ENCODE results near the gene ASCL4. TPM values are rescaled to one million over a fixed set of nuclear protein-coding genes. Genes with fewer than 3 reads are reported as not detected.

ASCL4 gene
- total and polyA plus RNA-seq, 2 of the 8 experiments (the other 6 are each of a cell fraction or from before 2014, with no cell fraction given), result not detected

DNA sequence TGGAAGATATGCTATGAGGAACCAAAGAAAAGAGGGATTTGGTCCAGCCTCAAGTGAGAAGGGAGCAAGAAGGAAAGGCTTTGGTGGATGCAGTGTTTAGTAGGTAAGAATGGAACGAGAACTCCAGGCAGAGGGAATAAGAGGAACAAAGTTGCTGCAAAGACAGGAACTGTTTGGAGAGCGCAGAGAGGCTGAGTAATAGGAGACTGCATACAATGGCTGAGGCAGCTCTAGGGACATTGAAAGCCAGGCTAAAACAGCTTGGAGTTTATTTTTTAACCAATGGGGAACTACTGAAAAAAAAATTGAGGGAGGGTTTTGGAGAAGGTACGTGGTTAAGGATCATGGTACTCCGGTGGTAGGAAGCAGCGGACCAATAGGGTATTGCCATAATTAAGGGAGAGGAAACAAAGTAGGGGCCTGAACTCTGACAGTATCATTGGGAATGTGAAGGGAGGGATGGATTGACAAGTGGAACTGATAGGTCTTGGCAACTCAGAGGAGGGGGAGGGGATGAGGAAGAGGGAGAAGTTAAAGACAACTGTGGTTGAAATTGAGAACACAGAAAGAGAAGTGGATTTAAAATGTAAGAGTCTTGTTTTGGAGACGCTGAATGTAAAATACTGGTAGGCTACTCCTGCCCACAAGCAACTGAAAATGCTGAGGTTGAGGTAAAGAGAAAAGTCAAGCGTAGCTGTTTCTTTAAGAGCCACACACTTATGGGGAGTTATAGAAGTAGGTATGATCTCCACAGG is 4.8 kb downstream of the ASCL4 start:
- Histone ChIP-seq H3K4me1 (replicated peaks in 1 of 4; ENCODE audit: control insufficient read depth in 3 of 4, insufficient read depth in 4 of 4, low read length in 3 of 4) (peaks cover 0 to 3% (median 0%) of the 10 kb centered on the region in 4 experiments; a peak in 2 of 7 replicates), H3K4me3 (ENCODE audit: extremely low read depth in 1 of 4, insufficient read depth in 2 of 4, low read depth in 3 of 4, low read length in 4 of 4) (no peak overlapping the region), H2BK20ac (ENCODE audit: low read length) (no peak overlapping the region), H4K5ac (ENCODE audit: insufficient read length, low read depth, low read length) (no peak overlapping the region), H2BK12ac (ENCODE audit: low read depth, low read length) (no peak overlapping the region), H3K36me3 (ENCODE audit: control insufficient read depth in 2 of 4, insufficient read depth in 4 of 4, low read length in 3 of 4) (no peaks in the 10 kb centered on the region), H3K27me3 (replicated peaks in 1 of 4; ENCODE audit: control insufficient read depth in 3 of 4, extremely low read depth in 1 of 4, insufficient read depth in 3 of 4, low read length in 3 of 4) (peaks cover 19 to 36% (median 34%) of the 10 kb centered on the region in 4 experiments), H3K56ac (replicated peaks; ENCODE audit: insufficient read length, low read depth, low read length) (no peak overlapping the region), H2BK5ac (ENCODE audit: low read depth, low read length) (no peak overlapping the region), H3K79me1 (ENCODE audit: low read depth, low read length) (no peaks in the 10 kb centered on the region), H3K23me2 (ENCODE audit: low read depth, low read length) (peaks cover 5% of the 10 kb centered on the region; the same call in 1 of the 2 replicates), H3K18ac (ENCODE audit: extremely low read depth, low read length) (no peak overlapping the region), H3K27ac (ENCODE audit: low read depth, low read length) (no peak overlapping the region), H2AK5ac (ENCODE audit: low read depth, low read length) (no peak overlapping the region), H3K9me3 (ENCODE audit: insufficient read depth in 2 of 2, low read depth in 1 of 2, low read length in 1 of 2) (no peaks in the 10 kb centered on the region), H2BK15ac (ENCODE audit: low read length) (no peak overlapping the region), H2BK120ac (replicated peaks; ENCODE audit: low read depth, low read length) (no peak overlapping the region), H3K4me2 (ENCODE audit: insufficient read depth in 1 of 2, low read depth in 2 of 2, low read length in 2 of 2) (no peak overlapping the region), H3K9ac (replicated peaks in 1 of 4; ENCODE audit: extremely low read depth in 1 of 4, low read depth in 3 of 4, low read length in 3 of 4) (no peak overlapping the region), H3K4ac (replicated peaks; ENCODE audit: insufficient read length, low read depth, low read length) (no peak overlapping the region), H3K14ac (ENCODE audit: insufficient read length) (no peak overlapping the region), H4K20me1 (replicated peaks in 1 of 2; ENCODE audit: control insufficient read depth in 1 of 2, insufficient read depth in 2 of 2, low read length in 2 of 2) (no peaks in the 10 kb centered on the region), H3K23ac (ENCODE audit: insufficient read length) (no peak overlapping the region), H2AFZ (ENCODE audit: low read length) (no peak overlapping the region), H4K8ac (ENCODE audit: extremely low read depth, insufficient read depth, low read length) (no peak overlapping the region), H4K91ac (replicated peaks; ENCODE audit: insufficient read length, low read length) (no peak overlapping the region), H3K79me2 (ENCODE audit: control insufficient read depth in 1 of 2, insufficient read depth in 2 of 2, low read length in 2 of 2) (no peaks in the 10 kb centered on the region)
- FAIRE-seq (no peak), DNase-seq (ENCODE audit: low read depth in 1 of 2, low spot score in 2 of 2) (no peak)
- ChIA-PET CTCF (ENCODE audit: partially characterized antibody) (interaction anchor here (0.6 to 1.1 kb wide), 2 partner anchors 18 to 20 kb away, joined by 3 read pairs; no protein-coding TSS in a partner anchor), POLR2A (ENCODE audit: partially characterized antibody) (no interaction called here)
- TF ChIP-seq KDM1A (IDR thresholded peaks at IDR 0.05; ENCODE audit: borderline replicate concordance, low read length), result no peak
- no peak for TF ChIP-seq ATF2 (IDR thresholded peaks at IDR 0.05; ENCODE audit: low read length)
- 80% methylated on average over 7 of the region's 7 CpGs; no CpG with 5 or more reads in 1 of the 2 experiments for WGBS, 2 experiments (ENCODE audit: extremely low coverage in 1 of 2, insufficient coverage in 1 of 2, insufficient read length in 1 of 2, insufficient replicate concordance in 2 of 2, low coverage in 1 of 2, low lambda C conversion rate in 2 of 2, missing lambda C conversion rate in 1 of 2)

Data from H1 (cell line).